Kidney tubule cell (primary cell): ENCODE results near the gene AMDHD1.
A peak's percentile ranks its signal among the peaks of the same experiment; 100 is the strongest.
"Not testable (repeated sequence)": the region's sequence is repeated elsewhere in the genome, so short reads cannot be mapped to it uniquely, and the experiment has no call there.

Experiments
- DNase-seq: peaks from one replicate; pipeline ENCODE4 v3.0.0-alpha.2; 2018; ENCODE audit warnings: low spot score

Gene AMDHD1

GRCh38 chr12:95966287-95966870, 23.2 kb downstream of the AMDHD1 start:
- peak; percentile 4 for DNase-seq

- DNase-seq: no peak
Observed at GRCh38 chr12:95967301-95967700, 24.2 kb downstream of the AMDHD1 start.

GRCh38 chr12:95969116-95969515, 26.0 kb downstream of the AMDHD1 start:
- DNase-seq: not testable (repeated sequence)

GRCh38 chr12:95970905-95971304, 27.8 kb downstream of the AMDHD1 start:
- DNase-seq: peak; percentile 58

- DNase-seq: no peak
Observed at GRCh38 chr12:95972832-95973456, 29.8 kb downstream of the AMDHD1 start.

- no peak for DNase-seq
Observed at GRCh38 chr12:95974358-95974757, 31.2 kb downstream of the AMDHD1 start.

- no peak for DNase-seq
Observed at GRCh38 chr12:95975491-95975890, 32.4 kb downstream of the AMDHD1 start.

GRCh38 chr12:95976416-95976832, 33.3 kb downstream of the AMDHD1 start:
- peak; percentile 73 for DNase-seq

GRCh38 chr12:95977764-95978305, 34.7 kb downstream of the AMDHD1 start:
- no peak for DNase-seq

GRCh38 chr12:95978351-95978750, 35.2 kb downstream of the AMDHD1 start:
- no peak for DNase-seq

GRCh38 chr12:95978774-95979173, 35.6 kb downstream of the AMDHD1 start:
- DNase-seq: no peak

- no peak for DNase-seq
Observed at GRCh38 chr12:95980437-95980836, 37.3 kb downstream of the AMDHD1 start.

GRCh38 chr12:95982602-95983001, 39.5 kb downstream of the AMDHD1 start:
- no peak for DNase-seq

- no peak for DNase-seq
Observed at GRCh38 chr12:95984682-95985081, 41.6 kb downstream of the AMDHD1 start.

- DNase-seq: no peak
Observed at GRCh38 chr12:95986635-95987570, 43.8 kb downstream of the AMDHD1 start.

GRCh38 chr12:95988506-95989275, 45.6 kb downstream of the AMDHD1 start:
- no peak for DNase-seq

- no peak for DNase-seq
Observed at GRCh38 chr12:95989504-95990123, 46.5 kb downstream of the AMDHD1 start.

- DNase-seq: no peak
Observed at GRCh38 chr12:95990136-95990535, 47.0 kb downstream of the AMDHD1 start.

GRCh38 chr12:95993907-95994306, 50.8 kb downstream of the AMDHD1 start:
- no peak for DNase-seq

GRCh38 chr12:95994476-95994875, 51.3 kb downstream of the AMDHD1 start:
- DNase-seq: no peak

- no peak for DNase-seq
Observed at GRCh38 chr12:95995238-95996031, 52.3 kb downstream of the AMDHD1 start.
